H1 (cell line): ENCODE data around the gene RDH16. TPM values are rescaled to one million over a fixed set of nuclear protein-coding genes. Genes with fewer than 3 reads are reported as not detected.
A peak's percentile ranks its signal among the peaks of the same experiment; 100 is the strongest.
"Not testable (repeated sequence)": the region's sequence is repeated elsewhere in the genome, so short reads cannot be mapped to it uniquely, and the experiment has no call there.

Experiments used
- CTCF ChIA-PET: fragments of 300-600 bp; sonication (Branson Sonifier 250); formaldehyde crosslinking; loops from one replicate; lab custom pipeline; 2021; ENCODE audit not compliant: partially characterized antibody; lab: Charles Lee
- POLR2A ChIA-PET: fragments of 300-600 bp; sonication (Branson Sonifier 250); formaldehyde crosslinking; loops from one replicate; lab custom pipeline; 2021; ENCODE audit warnings: inconsistent platforms; ENCODE audit not compliant: partially characterized antibody; lab: Charles Lee
- DNase-seq, 2 experiments: peaks; one replicate each; pipeline versions ENCODE4 v3.0.0 to v3.0.0-alpha.2; 2010 to 2022; ENCODE audit warnings: low spot score in 2 of 2, low read depth in 1 of 2, mixed read lengths in 1 of 2
- FAIRE-seq: peaks from 2 replicates; lab custom pipeline; 2011; peaks lifted over from hg19 to GRCh38; lab: Jason Lieb, UNC
- H2AFZ ChIP-seq: 2 replicates; pipeline ENCODE4 v1.8.1; 2012; ENCODE audit warnings: low read length, inconsistent platforms
- H2AK5ac ChIP-seq: 2 replicates; pipeline ENCODE4 v1.6.1; 2013; ENCODE audit warnings: low read depth, low read length
- H2BK120ac ChIP-seq: replicated peaks from 2 replicates; pipeline ENCODE3; 2013; ENCODE audit warnings: low read depth, low read length, inconsistent platforms
- H2BK12ac ChIP-seq: 2 replicates; pipeline ENCODE4 v1.6.1; 2013; ENCODE audit warnings: low read depth, low read length
- H2BK15ac ChIP-seq: 2 replicates; pipeline ENCODE4 v1.6.1; 2013; ENCODE audit warnings: low read length
- H2BK20ac ChIP-seq: 2 replicates; pipeline ENCODE4 v1.6.1; 2013; ENCODE audit warnings: low read length
- H2BK5ac ChIP-seq: 2 replicates; pipeline ENCODE4 v1.6.1; 2013; ENCODE audit warnings: low read depth, low read length
- H3K14ac ChIP-seq: 2 replicates; pipeline ENCODE4 v1.6.1; 2013; ENCODE audit warnings: inconsistent platforms; ENCODE audit not compliant: insufficient read length
- H3K18ac ChIP-seq: 2 replicates; pipeline ENCODE4 v1.6.1; 2013; ENCODE audit warnings: low read length; ENCODE audit errors: extremely low read depth
- H3K23ac ChIP-seq: 2 replicates; pipeline ENCODE4 v1.6.1; 2013; ENCODE audit warnings: inconsistent platforms; ENCODE audit not compliant: insufficient read length
- H3K23me2 ChIP-seq: 2 replicates; pipeline ENCODE4 v1.6.1; 2013; ENCODE audit warnings: low read depth, low read length
- H3K27ac ChIP-seq: 2 replicates; pipeline ENCODE4 v1.6.1; 2011; ENCODE audit warnings: low read depth, low read length, inconsistent platforms
- H3K27me3 ChIP-seq, 4 experiments: replicated peaks in 1 of 4; 1 replicate in 1 of 4; 2 replicates in 3 of 4; pipeline versions ENCODE4 v1.6.1 to v1.8.1; 2011 to 2013; ENCODE audit warnings: low read length in 3 of 4, mild to moderate bottlenecking in 3 of 4, inconsistent platforms in 2 of 4, mixed read lengths in 2 of 4, moderate library complexity in 1 of 4; ENCODE audit not compliant: control insufficient read depth in 3 of 4, insufficient read depth in 3 of 4; ENCODE audit errors: extremely low read depth in 1 of 4
- H3K36me3 ChIP-seq, 4 experiments: 2 replicates each; pipeline versions ENCODE4 v1.6.1 to v1.8.1; 2011 to 2013; ENCODE audit warnings: mild to moderate bottlenecking in 4 of 4, low read length in 3 of 4, moderate library complexity in 2 of 4, control low read depth in 1 of 4, inconsistent platforms in 1 of 4; ENCODE audit not compliant: insufficient read depth in 4 of 4, control insufficient read depth in 2 of 4
- H3K4ac ChIP-seq: replicated peaks from 2 replicates; pipeline ENCODE3; 2013; ENCODE audit warnings: low read length, low read depth, mixed read lengths, inconsistent platforms; ENCODE audit not compliant: insufficient read length
- H3K4me1 ChIP-seq, 4 experiments: replicated peaks in 1 of 4; 1 replicate in 1 of 4; 2 replicates in 3 of 4; pipeline versions ENCODE4 v1.6.1 to v1.8.1; 2011 to 2013; ENCODE audit warnings: low read length in 3 of 4, inconsistent platforms in 2 of 4, mixed read lengths in 1 of 4; ENCODE audit not compliant: insufficient read depth in 4 of 4, control insufficient read depth in 3 of 4
- H3K4me2 ChIP-seq, 2 experiments: 2 replicates each; pipeline versions ENCODE4 v1.6.1 to v1.8.1; 2011 to 2013; ENCODE audit warnings: low read depth in 2 of 2, low read length in 2 of 2, control low read depth in 1 of 2, inconsistent platforms in 1 of 2, mild to moderate bottlenecking in 1 of 2; ENCODE audit not compliant: insufficient read depth in 1 of 2
- H3K4me3 ChIP-seq, 4 experiments: fragments of 200-600, 300-600 bp in 1 of 4; sonication (generic), shearing (Covaris generic), sonication (Bioruptor Twin) in 1 of 4; 2 replicates each; pipeline versions ENCODE4 v1.5.1 to v1.8.1; 2011 to 2016; ENCODE audit warnings: low read length in 4 of 4, low read depth in 3 of 4, control low read depth in 2 of 4, inconsistent platforms in 2 of 4, mild to moderate bottlenecking in 2 of 4, mixed read lengths in 1 of 4, moderate library complexity in 1 of 4; ENCODE audit not compliant: insufficient read depth in 2 of 4; ENCODE audit errors: extremely low read depth in 1 of 4
- H3K56ac ChIP-seq: replicated peaks from 2 replicates; pipeline ENCODE3; 2013; ENCODE audit warnings: low read depth, mild to moderate bottlenecking, mixed read lengths, low read length, inconsistent platforms; ENCODE audit not compliant: insufficient read length
- H3K79me1 ChIP-seq: 2 replicates; pipeline ENCODE4 v1.6.1; 2013; ENCODE audit warnings: low read depth, low read length, control low read depth
- H3K79me2 ChIP-seq, 2 experiments: 2 replicates each; pipeline versions ENCODE4 v1.6.1 to v1.8.1; 2012 to 2013; ENCODE audit warnings: low read length in 2 of 2, mild to moderate bottlenecking in 2 of 2, inconsistent platforms in 1 of 2; ENCODE audit not compliant: insufficient read depth in 2 of 2, control insufficient read depth in 1 of 2
- H3K9ac ChIP-seq, 4 experiments: replicated peaks in 1 of 4; 1 replicate in 1 of 4; 2 replicates in 3 of 4; pipeline versions ENCODE4 v1.6.1 to v1.8.1; 2011 to 2013; ENCODE audit warnings: low read depth in 3 of 4, low read length in 3 of 4, control low read depth in 2 of 4, mild to moderate bottlenecking in 2 of 4, moderate library complexity in 2 of 4, inconsistent platforms in 1 of 4; ENCODE audit errors: extremely low read depth in 1 of 4
- H3K9me3 ChIP-seq, 2 experiments: 2 replicates each; pipeline versions ENCODE4 v1.6.1 to v1.8.1; 2012 to 2013; ENCODE audit warnings: mild to moderate bottlenecking in 2 of 2, moderate library complexity in 2 of 2, control low read depth in 1 of 2, inconsistent platforms in 1 of 2, low read depth in 1 of 2, low read length in 1 of 2, mixed read lengths in 1 of 2; ENCODE audit not compliant: insufficient read depth in 2 of 2
- H4K20me1 ChIP-seq, 2 experiments: replicated peaks in 1 of 2; 2 replicates each; pipeline versions ENCODE3 to v1.8.1; 2011 to 2013; ENCODE audit warnings: inconsistent platforms in 2 of 2, low read length in 2 of 2, mild to moderate bottlenecking in 1 of 2; ENCODE audit not compliant: insufficient read depth in 2 of 2, control insufficient read depth in 1 of 2
- H4K5ac ChIP-seq: 2 replicates; pipeline ENCODE4 v1.6.1; 2013; ENCODE audit warnings: low read length, low read depth, mixed read lengths, inconsistent platforms; ENCODE audit not compliant: insufficient read length
- H4K8ac ChIP-seq: 2 replicates; pipeline ENCODE4 v1.8.0; 2013; ENCODE audit warnings: mild to moderate bottlenecking, moderate library complexity, low read length, inconsistent platforms; ENCODE audit not compliant: insufficient read depth; ENCODE audit errors: extremely low read depth
- H4K91ac ChIP-seq: replicated peaks from 2 replicates; pipeline ENCODE3; 2013; ENCODE audit warnings: low read length, mixed read lengths, inconsistent platforms; ENCODE audit not compliant: insufficient read length
- WGBS, 2 experiments: shearing (Covaris generic) in 1 of 2; methylation state at CpG; one replicate each; pipeline versions ENCODE4 v1.1.6 to v1.1.7; 2013 to 2015; ENCODE audit warnings: low lambda C conversion rate in 2 of 2, mixed read lengths in 2 of 2, inconsistent platforms in 1 of 2, low coverage in 1 of 2, missing lambda C conversion rate in 1 of 2; ENCODE audit not compliant: insufficient replicate concordance in 2 of 2, insufficient coverage in 1 of 2, insufficient read length in 1 of 2; ENCODE audit errors: extremely low coverage in 1 of 2, missing lambda C conversion rate in 1 of 2; 5-methylcytosine and 5-hydroxymethylcytosine counted together
- polyA plus RNA-seq, 7 experiments: library from polyadenylated mRNA; depleted of rRNA in 3 of 7; stranded (reverse) in 5 of 7; unstranded in 2 of 7; fragments of >200 nt in 5 of 7; fragments of 200-250 nt in 2 of 7; gene quantifications; 1 replicate in 5 of 7; 2 replicates in 1 of 7; 4 replicates in 1 of 7; pipeline versions ENCODE4 v1.2.1 to v1.2.3, GENCODE V29; 2011 to 2013; ENCODE audit warnings: missing spikeins in 2 of 7, mixed read lengths in 2 of 7
- total RNA-seq: library from RNA; stranded (reverse); fragmentation: NEBNext Ultra II Directional; extraction: Animal tissue kit (Norgen Biotek cat#: 25700); gene quantifications from 2 replicates; pipeline ENCODE4 v1.2.1, GENCODE V29; 2021

The RDH16 gene
- total and polyA plus RNA-seq, 2 of the 8 experiments (the other 6 are each of a cell fraction or from before 2014, with no cell fraction given), result 0.30 to 0.79 TPM

- H3K23ac ChIP-seq, H3K79me1 ChIP-seq, H3K4ac ChIP-seq, H3K4me3 ChIP-seq, H3K4me2 ChIP-seq, H4K20me1 ChIP-seq, H2BK120ac ChIP-seq, H2BK15ac ChIP-seq, H3K27ac ChIP-seq, H2AFZ ChIP-seq, H3K36me3 ChIP-seq, H2AK5ac ChIP-seq, H2BK20ac ChIP-seq, H3K79me2 ChIP-seq, FAIRE-seq, POLR2A ChIA-PET, H4K8ac ChIP-seq, H3K18ac ChIP-seq, H4K91ac ChIP-seq, H3K23me2 ChIP-seq, H3K14ac ChIP-seq, H3K56ac ChIP-seq, H3K27me3 ChIP-seq, H3K9me3 ChIP-seq, H4K5ac ChIP-seq, H2BK5ac ChIP-seq, H3K4me1 ChIP-seq, H3K9ac ChIP-seq, H2BK12ac ChIP-seq: not testable (repeated sequence)
- CTCF ChIA-PET, result interaction anchor here (1.0 to 4.5 kb wide), 14 partner anchors 11 to 232 kb away, joined by 3 to 56 read pairs (median 10); partner anchors contain the start of gene HSD17B6
- 85% methylated on average over 5 of the region's 6 CpGs; no CpG with 5 or more reads in 1 of the 2 experiments for WGBS, 2 experiments
- DNase-seq, result peak in 1 of 2 experiments; percentile 42
Observed at GRCh38 chr12:56985714-56986113, 28.3 kb upstream of the RDH16 start.
